VCaP (cell line): Measurements from ENCODE around the gene PKHD1.

Source experiments
- H3K27ac ChIP-seq: fragments of 450-650 bp; 2 replicates; pipeline ENCODE4 v1.5.1; 2017
- CTCF ChIP-seq: fragments of 450-650 bp; conservative IDR thresholded peaks from 2 replicates; pipeline ENCODE4 v1.5.1; 2017; ENCODE audit warnings: mild to moderate bottlenecking, moderate library complexity

Gene PKHD1

GRCh38 chr6:51568771-51569170 lies 518.6 kb downstream of the PKHD1 start:
- no peak overlapping the region for H3K27ac ChIP-seq
- TF ChIP-seq CTCF, result no peak

- no peak for TF ChIP-seq CTCF
- no peak overlapping the region for H3K27ac ChIP-seq
Observed at GRCh38 chr6:51565472-51565871, 521.9 kb downstream of the PKHD1 start.
